ENCODE data around the gene ZNF740.
A peak's percentile ranks its signal among the peaks of the same experiment; 100 is the strongest.
"Not testable (repeated sequence)": the region's sequence is repeated elsewhere in the genome, so short reads cannot be mapped to it uniquely, and the experiment has no call there.

Gene ZNF740, protein sequence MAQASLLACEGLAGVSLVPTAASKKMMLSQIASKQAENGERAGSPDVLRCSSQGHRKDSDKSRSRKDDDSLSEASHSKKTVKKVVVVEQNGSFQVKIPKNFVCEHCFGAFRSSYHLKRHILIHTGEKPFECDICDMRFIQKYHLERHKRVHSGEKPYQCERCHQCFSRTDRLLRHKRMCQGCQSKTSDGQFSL

DNA sequence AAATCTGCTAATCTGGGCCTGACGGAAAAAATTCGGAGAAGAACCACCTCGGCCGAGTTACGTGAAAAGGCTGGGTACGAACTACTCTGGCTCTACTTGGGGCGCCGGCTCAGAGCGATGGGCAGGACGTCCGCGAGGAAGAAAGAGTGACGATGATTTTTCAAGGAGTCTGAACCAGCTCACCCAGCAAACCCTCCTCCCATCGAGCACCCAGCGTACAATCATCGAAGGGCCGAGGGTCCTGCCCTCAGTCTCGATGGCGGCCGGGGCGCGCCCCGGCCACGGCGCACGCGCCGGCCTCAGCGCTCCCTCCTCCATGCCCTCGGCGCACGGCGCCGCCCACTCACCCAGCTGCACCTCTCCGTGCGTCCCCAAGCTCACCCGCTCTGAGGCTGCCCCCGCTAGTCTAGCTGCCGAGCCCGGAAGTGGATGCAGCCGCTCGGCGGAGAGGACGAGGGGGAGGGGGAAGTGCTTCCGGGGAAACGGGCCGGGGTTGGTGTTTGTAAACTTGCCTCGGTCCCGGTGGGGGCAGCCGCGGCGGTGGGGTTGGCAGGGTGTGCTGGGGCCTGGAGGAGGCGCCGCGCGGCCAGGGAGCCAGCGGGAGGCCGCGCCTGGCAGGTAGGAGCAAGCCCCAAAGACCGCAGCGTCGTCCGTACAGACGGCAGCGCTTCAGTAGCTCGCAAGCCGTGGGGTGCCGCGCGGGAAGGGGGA is at the start of gene ZNF740, which contains the start of gene CSAD:
ZNF740 (plus strand) TSS at position 503 of the 711 bp plus-strand sequence. CDS start 1,262 bp downstream, outside the sequence.
CSAD (minus strand) TSS at position 706 of the 711 bp plus-strand sequence. CDS start 7,455 bp downstream, outside the sequence.
- DNase-seq (ENCODE audit: low read depth in 1 of 2, low spot score in 1 of 2) = peak; percentile 93 to 97

DNA sequence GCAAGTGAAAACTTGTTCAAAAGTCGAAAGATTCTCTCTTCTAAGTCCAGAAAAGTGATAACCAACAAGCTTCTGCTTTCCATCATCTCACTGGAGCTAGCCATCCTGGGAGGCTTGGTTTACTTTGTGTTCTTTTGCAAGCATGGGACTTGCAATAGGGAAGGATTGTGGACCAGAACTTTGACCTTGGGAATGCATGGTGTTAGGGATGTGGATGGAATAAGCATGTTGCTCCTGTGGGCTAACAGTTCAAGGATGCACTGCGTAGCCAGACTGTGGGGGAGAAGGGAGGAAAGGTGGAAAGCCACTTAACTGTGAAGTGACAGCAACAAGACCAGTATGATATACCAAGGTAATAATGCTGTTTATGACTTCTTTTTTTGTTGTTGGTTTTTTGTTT is 48.7 kb upstream of the ZNF740 start:
- DNase-seq (ENCODE audit: low read depth in 1 of 2, low spot score in 1 of 2) = no peak

DNA sequence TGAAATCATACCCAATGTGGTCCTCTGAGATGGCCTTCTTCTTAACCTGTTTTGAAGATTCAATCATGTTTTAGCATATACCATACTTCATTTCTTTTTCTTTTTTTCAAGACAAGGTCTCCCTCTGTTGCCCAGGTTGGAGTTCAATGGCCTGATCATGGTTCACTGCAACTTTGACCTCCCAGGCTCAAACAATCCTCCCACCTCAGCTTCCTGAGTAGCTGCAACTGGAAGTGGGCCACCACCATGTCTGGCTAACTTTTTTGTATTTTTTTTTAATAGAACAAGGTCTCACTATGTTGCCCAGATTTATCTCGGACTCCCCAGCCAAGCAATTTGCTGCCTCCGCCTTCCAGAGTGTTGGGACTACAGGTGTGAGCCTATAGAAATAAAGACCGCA is 46.8 kb upstream of the ZNF740 start:
- DNase-seq (ENCODE audit: low read depth in 1 of 2, low spot score in 1 of 2) = no peak

GRCh38 chr12:53143355-53143754 is 37.2 kb upstream of the ZNF740 start:
- no peak for DNase-seq (ENCODE audit: low read depth in 1 of 2, low spot score in 1 of 2)

GRCh38 chr12:53145383-53146260 is 34.9 kb upstream of the ZNF740 start:
- DNase-seq (ENCODE audit: low read depth in 1 of 2, low spot score in 1 of 2) = no peak

GRCh38 chr12:53147181-53147580 is 33.3 kb upstream of the ZNF740 start:
- no peak for DNase-seq (ENCODE audit: low read depth in 1 of 2, low spot score in 1 of 2)

DNA sequence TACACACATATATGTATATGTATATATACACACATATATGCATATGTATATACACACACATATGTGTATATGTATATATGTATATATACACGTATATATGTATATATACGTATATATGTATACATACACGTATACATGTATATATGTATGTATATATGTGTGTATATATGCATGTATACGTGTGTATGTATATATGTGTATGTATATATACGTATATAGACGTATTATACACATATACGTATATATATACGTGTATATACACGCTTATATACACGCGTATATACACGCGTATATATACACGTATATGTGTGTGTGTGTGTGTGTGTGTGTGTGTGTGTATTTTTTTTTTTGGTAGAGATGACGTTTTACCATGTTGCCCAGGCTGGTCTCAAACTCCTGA is 32.9 kb upstream of the ZNF740 start:
- no peak for DNase-seq (ENCODE audit: low read depth in 1 of 2, low spot score in 1 of 2)

GRCh38 chr12:53151039-53151438 is 29.5 kb upstream of the ZNF740 start:
- DNase-seq (ENCODE audit: low read depth in 1 of 2, low spot score in 1 of 2) = no peak

GRCh38 chr12:53152390-53152789 is 28.1 kb upstream of the ZNF740 start:
- no peak for DNase-seq (ENCODE audit: low read depth in 1 of 2, low spot score in 1 of 2)

DNA sequence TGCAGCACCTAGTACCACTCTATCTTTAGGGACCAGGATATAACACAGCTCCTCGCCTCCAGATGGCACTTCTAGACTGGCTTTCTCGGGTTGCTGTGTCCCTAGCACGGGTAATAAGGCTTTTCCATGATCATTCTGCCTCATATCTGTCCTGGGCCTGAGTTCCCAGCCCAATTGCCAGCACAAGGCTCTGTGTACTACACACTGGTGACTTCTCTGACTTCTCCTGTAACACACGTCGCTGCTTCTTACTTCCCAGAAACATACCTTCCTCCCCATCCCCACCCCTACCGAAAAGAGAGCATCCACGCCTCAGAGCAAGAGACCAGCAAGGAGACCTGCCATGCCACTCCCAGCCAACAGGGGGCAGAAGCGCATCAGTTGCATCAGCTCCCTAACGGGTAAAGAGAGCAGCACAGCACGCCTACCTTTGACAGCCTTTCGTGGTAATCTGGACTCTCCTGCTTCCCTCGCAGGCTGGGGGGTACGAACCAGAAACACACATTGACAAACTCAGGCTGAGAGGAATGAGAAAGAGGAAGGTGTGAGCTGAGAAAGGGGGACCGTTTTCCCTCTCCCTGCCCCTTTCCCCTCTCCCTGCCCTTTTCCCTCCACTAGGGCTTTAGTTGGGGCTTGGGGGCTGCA is 21.2 kb upstream of the ZNF740 start:
- peak; percentile 82 to 86 for DNase-seq (ENCODE audit: low read depth in 1 of 2, low spot score in 1 of 2)

DNA sequence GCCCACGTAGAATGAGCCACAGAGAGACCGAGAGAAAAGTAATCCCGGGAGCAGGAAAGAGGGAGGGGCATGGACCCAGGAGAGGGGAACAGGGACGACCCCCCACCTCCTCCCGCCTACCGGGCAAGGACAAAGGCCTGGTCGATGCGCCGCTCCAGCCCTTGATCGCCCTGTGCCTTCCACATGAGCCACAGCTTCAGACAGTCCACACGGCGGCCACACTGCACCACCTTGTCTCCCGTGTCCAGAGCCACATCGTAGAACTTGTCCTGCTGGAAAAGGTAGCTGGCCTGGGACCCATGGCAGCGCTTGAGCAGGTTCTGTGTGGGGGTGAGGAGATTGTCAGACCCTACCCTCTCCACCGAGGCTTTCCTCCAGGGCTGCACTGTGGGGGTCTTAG is 20.5 kb upstream of the ZNF740 start:
- no peak for DNase-seq (ENCODE audit: low read depth in 1 of 2, low spot score in 1 of 2)

GRCh38 chr12:53160673-53161072 is 19.8 kb upstream of the ZNF740 start:
- DNase-seq (ENCODE audit: low read depth in 1 of 2, low spot score in 1 of 2) = no peak

GRCh38 chr12:53161119-53161911 is 19.2 kb upstream of the ZNF740 start:
- no peak for DNase-seq (ENCODE audit: low read depth in 1 of 2, low spot score in 1 of 2)

- DNase-seq (ENCODE audit: low read depth in 1 of 2, low spot score in 1 of 2) = not testable (repeated sequence)
These were observed 17.5 kb upstream of the ZNF740 start for GRCh38 chr12:53163008-53163407.

- DNase-seq (ENCODE audit: low read depth in 1 of 2, low spot score in 1 of 2) = no peak
These were observed 13.7 kb upstream of the ZNF740 start for GRCh38 chr12:53166837-53167236.

DNA sequence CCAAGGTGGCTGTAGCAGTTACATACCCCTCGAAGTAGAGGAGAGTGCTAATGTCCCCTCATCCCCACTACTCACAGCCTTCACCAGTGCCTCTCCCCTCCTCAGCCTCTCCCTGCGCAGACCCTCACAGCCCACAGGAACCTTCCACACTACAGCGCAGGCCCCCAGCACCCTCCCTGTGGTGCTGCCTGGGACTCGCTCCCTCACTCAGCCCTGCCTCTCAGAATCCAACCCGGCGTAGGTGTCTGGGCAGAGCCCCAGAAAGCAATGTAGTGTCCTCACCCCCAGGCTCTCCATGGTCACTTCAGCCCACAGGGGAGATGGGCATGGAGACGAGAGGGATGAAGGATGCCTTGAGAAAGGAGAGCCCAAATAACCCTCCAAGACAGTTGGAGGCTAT is 10.9 kb upstream of the ZNF740 start:
- DNase-seq (ENCODE audit: low read depth in 1 of 2, low spot score in 1 of 2) = no peak

DNA sequence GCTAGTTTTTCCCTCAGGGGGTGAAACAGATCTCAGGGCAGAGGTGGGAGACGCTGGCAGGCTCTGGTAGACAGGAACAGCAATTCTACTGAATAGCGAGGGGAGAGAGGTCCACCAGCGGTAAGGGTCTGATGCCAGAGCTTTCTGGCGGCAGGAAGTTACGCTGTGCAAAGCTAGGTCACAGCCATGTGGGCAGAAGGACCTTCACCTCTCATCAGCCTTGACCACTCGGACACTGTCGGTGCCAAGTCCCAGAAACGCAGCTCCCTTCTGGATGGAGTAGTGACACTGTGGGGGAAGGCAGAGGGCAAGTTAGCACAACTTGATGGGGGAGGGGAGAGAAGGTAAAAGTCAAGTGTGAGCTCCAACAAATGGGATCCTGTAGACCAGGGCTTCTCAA is 10.3 kb upstream of the ZNF740 start:
- no peak for DNase-seq (ENCODE audit: low read depth in 1 of 2, low spot score in 1 of 2)

DNA sequence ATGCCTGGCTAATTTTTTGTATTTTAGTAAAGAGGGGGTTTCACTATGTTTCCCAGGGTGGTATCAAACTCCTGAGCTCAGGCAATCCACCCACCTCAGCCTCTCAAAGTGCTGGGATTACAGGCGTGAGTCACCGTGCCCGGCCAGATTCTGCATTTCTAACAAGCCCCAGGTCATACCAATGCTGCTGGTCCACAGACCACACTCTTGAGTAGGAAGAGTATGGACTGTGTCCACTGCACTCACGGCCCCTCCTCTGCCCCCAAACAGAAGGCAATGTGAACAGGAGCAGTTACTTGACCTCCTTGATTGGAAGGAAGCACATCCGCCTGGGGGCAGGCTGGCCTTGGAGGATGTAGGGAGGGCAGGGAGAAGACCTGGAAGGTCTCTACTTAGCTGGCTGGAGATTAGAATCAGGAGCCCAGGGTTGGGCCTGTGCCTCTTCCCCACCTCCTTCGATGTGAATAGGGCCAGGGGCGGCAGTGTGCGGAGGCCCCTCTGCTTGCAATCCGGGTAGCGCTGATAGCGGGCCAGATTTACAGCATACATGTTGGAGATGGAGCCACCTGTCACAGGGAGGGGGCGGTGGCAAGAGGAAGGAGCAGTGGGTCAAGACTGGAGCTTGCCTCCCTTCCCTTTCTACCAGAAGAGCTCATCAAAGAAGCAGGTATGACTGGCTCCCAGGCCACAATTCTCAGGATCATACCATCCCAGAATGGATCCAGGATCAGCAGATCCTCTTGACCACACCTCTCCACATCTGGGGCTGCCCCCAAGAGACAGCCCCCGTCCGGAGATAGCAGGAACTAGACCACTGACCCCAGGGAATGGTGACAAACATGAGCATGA is 9.4 kb upstream of the ZNF740 start:
- DNase-seq (ENCODE audit: low read depth in 1 of 2, low spot score in 1 of 2) = no peak

DNA sequence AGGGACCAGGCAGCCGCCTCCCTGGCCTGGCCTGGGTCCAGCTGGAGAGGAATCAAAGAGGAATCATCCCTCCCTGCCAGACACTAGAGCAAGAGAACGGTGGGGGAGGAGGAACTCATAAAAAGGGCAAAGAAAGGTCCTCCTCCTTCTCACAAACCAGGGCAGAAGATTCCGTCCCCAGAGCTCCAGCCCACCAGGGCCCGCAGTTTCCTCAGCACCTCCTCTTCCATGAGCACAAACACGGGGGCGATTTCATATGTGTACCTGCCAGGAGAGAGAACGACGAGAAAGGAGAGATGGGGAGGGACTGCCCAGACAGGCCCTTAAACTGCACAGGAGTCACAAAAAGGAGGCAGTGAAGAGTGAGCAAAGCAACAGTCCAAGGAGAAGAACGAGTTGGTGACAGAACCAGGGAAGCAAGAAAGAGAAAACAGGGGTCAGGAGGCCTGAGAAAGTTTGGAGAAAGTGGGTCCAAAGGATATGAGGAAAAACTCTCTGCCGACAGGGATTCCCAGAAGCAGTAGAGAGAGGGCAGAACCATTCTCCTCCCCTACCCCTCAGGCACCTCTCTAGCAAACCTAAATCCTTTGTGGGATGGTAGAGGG is 8.7 kb upstream of the ZNF740 start:
- DNase-seq (ENCODE audit: low read depth in 1 of 2, low spot score in 1 of 2) = no peak

Measured in activated T-helper 1 cell treated with anti-CD3 and anti-CD28 coated beads, Interleukin-2, amount 50 U/mL, for 16 hours (primary cell).